HG03378 (cell line): ENCODE data around the gene GLIS1.

Source experiments
- ATAC-seq: cut with Tn5 transposase; IDR thresholded peaks from one replicate; pipeline ENCODE4 v1.9.1; 2021; ENCODE audit warnings: mild to moderate bottlenecking, moderate library complexity; ENCODE audit not compliant: unreplicated experiment

GLIS1 gene

DNA sequence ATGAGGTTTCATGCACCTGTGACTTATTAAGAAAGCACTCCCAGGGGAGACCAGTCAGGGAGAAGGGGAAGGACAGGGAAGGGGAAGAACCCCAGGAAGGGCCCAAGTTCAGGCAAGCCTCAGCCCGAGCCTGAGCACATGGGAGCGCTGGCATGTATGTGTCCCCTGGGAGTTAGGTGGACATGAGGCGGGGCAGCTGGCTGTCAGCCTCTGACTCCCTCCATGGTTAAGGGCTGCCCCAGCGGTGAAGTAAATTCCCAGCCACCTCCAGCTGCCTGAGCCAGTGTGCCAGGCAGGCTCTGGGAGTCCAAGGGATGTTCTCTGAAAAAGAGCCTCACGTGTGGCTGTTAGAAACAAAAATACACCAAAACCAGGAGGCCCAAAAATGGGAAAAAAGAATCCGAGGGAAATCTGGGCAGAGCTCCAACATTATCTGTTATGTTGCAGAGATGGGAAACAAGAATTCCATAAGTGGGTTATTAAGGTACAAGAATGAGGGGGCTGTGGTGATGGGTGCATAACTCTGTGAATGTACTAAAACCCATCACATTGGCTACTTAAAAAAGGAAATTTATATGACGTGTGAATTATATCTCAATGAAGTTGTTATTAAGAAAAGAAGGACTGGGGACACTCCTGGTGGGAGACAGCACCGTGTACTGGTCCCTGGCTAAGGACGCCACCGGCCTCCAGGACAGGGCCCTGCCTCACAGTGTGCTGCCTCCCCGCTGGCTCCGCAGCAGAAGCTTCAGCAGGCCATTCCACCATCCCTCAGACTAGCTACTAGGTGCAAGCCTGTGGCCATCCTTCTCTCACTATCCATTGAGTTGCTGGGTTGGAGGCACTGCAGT is 261.1 kb downstream of the GLIS1 start:
- no peak for ATAC-seq

DNA sequence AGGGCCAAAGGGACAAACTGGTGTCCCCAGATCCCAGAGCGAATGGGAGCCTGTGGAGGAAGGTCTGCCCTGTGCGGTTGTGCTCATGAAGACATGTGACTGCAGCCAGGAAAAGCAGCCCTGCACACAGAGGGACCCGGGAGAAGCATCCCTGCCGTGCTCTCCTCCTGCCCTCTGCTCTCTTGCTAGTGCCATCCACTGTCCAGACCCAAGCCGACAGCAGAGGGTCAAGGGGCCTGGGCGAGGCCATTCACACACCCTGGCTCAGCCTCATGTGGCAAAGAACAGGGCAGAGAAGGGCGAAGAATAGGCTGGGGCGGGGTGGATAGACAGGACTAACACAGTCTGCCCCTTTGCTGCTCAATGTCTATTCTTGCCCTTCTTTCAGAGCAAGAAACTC is 262.4 kb downstream of the GLIS1 start:
- ATAC-seq: no peak

DNA sequence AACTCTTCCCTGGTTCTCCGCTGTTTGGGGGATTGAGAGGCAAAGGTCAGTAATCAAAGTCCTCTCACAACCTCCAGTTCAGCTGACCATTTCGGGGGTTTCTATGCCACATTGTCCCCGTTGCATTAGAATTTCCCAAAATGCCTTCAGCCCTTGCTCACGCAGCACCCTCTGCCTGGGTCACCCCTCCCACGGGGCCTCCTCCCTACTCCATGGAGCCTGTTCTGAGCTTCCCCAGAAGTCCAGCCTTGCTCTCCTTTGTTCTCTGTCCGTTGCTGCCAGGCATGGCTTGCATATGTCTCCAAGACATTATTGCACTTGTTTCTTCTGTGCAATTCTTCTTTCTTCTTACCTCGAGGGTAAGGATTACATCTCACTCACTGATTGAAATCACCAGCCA is 263.3 kb downstream of the GLIS1 start:
- no peak for ATAC-seq

DNA sequence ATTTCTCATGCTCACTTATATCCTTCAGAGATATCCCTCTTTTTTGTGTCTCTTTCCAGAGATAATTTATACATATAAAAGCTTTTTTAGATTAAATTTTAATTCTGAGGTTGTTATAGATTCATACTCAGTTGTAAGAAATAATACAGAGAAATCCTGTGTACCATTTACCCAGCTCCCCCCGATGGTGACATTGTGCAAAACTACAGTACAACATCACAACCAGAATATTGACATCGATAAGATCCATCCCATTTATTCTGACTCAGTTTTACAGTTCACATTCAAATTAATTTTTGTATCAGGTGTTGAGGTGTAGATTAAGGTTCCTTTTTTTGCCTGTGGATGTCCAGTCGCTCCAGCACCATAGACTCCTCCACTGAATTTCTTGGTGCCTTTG is 265.5 kb downstream of the GLIS1 start:
- ATAC-seq: no peak

DNA sequence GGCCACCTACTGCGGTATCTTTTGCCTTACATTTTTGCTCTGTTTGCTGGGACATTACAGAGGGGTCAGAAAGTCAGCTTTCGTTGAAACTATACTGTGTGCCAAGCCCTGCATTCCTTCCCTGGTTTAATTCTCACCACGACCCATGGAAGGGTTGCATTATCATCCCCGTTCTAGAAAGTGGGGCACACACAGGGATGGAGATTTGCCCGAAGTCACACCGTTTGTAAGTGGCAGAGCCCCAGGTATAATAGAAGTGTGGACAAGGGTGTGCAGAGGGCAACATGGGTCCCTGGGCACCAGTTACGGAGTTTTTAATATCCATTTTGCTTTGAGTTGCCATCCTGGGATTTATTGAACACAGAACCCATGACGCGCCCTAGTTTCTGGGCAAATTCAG is 268.0 kb downstream of the GLIS1 start:
- ATAC-seq: no peak

DNA sequence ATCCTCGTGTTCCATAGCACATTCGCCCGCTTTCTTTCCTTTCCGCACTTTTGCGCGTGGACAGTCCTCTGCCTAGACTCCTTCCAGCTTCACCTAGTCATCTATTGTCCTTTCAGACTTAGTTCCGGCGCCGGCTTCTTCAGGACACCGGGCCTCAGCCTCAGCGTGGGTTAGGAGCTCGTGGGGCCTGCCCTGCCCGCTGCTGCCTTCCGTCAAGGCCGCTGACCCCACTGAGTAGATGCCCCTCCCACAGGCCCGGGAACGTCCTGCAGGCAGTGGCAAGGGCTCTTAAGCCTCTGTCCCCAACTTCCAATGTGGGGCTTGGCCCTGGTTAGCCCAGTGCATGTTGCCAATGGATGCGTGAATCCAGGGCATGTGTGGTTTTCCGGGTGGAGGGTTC is 268.4 kb downstream of the GLIS1 start:
- ATAC-seq: no peak

DNA sequence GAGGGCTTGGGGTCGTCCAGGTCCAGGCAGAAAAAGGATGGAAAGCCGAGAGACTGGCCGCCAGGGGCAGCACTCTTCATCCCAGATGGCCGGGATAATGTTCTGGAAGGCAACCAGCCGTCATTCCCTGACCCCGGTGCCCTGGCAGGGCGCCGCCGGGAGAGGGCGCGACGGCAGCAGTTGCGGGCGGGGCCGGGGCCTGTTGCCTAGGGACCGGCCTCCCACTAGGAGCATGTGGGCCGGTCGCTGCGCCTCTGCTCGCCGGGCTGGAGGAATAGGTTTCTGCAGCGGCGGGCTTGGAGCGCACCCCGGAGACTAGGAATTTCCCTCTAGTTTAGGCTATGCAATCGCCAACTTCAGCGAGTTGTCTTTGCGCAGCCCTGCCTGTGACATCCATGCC is 268.8 kb downstream of the GLIS1 start:
- ATAC-seq: no peak

DNA sequence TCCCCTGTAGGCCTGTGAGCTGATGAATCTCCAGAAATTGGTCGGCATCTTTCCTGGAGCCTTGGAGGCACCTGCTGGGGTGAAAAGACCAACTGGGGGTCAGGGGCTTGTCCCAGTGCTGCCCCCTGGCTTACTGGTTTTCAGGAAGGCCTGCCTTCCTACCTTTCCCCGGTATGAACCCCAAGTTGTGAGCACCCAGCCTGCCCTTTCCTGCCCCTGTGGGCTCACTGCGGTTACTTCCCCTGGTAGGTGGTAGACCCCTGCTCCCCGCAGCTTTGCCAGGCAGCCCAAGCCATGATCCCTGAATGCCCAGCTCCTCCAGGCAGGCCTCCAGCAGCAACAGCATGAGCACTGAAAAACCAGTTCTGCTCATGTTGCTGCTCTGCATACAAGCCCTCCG is 269.6 kb downstream of the GLIS1 start:
- ATAC-seq: no peak

DNA sequence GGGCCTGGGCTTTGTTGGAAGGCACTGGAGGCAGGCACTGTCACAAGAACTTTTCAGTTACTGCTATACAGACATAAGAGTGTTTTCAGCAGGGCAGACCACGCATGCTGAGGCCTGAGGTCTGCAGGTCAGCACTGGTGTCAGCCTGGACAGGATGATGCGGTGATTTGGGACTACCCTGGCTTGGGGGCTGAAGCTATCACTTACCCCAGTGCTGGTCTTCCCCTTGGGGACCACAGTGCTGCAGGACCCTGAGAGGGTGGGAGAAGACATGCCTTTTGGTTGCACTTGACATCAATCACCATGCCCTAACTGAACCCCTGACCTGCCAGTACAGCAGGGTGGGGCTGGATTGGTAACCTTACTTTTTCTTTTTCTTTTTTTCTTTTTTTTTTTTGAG is 270.6 kb downstream of the GLIS1 start:
- no peak for ATAC-seq

DNA sequence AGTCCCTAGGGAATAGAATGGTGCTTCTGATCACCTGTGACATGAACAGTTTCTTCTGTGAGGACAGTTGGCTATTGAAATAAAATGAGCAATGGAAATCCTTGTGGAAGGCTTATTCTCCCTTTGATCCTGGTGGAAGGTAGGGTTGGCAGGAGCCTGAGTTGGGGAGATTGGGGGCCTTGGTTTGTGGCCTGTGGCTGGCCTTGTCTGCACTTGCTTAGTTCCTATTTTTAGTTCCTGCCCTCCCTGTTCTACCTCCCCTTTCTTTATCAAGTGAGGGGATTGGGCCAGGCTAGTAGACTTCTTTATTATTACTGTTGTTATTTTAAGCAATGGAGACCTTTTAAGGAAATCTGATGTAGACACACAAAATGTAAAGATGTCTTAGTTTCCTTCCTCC is 271.6 kb downstream of the GLIS1 start:
- no peak for ATAC-seq

DNA sequence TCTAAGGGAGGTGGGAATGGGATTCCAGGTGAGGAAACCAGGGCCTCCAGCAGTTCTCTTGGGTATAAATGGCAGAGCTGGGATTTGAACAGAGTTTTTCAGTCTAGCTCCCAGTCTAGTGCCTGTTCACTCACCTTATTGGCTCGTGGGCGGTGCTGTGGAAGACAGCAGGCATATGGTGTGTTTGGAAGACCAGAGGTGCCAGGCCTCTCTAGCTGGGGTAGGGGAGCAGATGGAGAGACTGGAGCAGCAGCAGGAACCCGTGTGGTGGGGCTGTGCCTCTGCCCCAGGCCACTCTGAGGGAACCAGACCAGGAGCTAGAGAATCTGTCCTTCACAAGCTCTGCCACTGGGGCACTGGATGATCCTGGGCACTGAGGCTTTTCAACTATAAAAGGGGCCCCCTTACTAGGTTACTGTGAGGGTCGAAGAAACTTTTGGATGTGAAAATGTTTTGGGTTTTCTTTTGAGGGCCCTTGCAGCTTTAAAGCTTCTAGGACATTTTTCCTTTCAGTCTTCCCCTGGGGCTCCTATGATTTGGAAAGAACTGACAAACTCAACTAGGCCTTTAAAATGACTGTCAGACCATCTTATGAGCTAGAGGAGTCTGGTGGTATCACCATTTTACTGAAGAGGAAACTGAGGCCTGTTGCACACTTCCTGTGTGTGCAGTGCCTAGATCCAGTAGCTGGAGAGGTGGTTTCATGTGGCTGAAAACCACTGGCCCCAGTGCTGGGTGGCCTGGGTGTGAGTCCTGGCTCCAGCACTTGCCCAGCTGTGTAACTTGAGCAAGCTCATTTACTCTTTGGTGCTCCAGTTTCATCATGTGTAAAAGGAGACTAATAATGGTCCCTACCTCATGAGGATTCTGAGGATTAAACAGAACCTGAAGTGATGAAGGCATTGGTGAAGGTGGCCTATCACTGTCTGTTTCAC is 273.7 kb downstream of the GLIS1 start:
- ATAC-seq: no peak

DNA sequence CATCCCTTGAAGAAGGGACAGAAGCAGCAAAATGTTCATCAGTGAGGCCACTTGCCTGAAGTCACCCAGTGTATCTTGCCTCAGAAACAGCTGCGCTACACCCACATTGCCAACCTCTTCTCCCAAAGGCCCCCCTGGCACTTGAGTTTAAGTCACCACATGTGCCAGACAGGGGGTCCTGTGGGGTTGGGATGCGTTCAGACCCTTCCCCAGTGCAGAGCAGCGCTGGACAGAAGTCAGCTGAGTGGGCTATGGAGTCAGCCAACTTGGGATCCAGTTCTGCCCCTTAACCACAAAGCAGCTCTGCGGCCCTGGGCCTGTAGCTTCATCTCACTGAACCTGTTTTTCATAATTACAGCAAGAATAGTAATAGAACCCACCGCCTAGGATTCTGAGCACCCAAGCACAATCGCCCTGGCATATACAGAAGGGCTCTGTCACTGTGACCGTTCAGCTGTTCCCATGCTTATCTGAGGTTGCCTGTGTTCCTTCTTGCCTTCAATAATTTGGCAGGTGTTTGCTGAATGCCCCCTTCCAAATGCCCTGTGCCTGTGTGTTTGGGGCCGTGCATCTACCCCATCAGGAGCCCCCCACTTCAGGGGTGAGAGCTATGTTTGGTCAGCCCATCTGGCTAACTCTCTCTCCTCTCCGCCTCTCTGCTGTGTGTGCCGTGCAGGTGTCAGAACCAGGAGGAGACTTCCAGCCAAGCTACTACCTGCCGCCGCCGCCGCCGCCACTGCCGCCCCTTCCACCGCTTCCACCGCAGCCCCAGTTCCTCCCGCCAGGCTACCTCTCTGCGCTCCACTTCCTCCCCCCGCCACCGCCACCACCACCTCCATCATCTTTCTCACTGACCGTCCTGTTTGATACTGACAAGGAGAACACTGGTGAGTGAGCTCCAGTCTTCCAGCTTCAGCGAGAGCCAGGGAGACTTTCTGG is 274.7 kb downstream of the GLIS1 start:
- ATAC-seq: no peak

DNA sequence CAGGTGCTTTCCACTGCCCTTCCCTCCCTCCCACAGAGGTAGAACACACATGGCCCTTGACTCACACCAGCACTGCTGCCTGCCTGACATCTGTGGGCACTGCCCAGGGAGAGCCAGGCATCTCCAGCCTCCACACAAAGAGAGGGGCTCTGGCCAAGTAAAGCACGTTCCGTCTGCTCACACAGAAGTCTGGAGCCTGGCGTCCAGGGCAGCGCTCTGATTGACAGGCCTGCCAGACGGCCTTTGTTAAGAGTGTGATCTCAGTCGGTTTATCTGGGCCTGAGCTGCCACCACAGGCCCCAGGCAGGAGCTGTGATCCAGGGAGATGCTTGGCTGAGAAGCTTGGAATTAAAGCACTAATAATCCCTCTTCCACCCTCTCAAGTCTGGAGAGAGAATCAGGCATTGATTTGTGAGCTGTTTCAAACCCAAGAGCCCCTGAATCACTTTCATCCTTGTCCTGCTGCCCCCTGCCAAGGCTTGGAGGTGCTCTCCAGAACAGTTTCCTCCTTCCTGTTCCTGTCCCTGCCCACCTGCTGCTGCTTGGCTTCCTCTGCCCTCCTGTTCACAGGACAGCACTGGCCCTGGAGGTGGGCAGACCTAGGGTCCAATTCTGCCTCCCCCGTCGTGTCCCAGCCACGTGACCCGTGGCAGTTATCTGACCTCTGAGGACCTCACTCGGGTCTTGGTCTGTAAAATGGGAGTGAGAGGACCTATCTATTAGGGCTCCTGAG is 276.0 kb downstream of the GLIS1 start:
- no peak for ATAC-seq

DNA sequence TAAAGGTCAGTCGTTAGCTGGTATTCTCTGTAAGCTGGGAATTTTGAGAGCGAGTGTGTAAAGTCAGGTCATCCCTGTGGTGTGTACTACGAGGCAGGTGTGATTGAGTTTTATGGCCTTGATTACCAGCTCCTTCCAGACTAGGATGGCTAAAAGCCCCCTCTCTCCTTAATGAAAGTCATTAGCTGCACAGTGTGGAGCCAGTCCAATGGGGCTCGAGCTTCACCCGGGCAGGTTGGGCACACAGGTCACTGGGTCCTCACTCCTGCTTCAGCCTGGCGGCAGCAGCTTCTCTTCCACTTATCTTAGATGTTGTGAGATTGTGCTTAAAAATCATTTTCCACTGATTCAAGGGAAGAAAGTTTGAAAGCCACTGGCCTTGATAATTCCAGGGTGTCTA is 276.8 kb downstream of the GLIS1 start:
- no peak for ATAC-seq

DNA sequence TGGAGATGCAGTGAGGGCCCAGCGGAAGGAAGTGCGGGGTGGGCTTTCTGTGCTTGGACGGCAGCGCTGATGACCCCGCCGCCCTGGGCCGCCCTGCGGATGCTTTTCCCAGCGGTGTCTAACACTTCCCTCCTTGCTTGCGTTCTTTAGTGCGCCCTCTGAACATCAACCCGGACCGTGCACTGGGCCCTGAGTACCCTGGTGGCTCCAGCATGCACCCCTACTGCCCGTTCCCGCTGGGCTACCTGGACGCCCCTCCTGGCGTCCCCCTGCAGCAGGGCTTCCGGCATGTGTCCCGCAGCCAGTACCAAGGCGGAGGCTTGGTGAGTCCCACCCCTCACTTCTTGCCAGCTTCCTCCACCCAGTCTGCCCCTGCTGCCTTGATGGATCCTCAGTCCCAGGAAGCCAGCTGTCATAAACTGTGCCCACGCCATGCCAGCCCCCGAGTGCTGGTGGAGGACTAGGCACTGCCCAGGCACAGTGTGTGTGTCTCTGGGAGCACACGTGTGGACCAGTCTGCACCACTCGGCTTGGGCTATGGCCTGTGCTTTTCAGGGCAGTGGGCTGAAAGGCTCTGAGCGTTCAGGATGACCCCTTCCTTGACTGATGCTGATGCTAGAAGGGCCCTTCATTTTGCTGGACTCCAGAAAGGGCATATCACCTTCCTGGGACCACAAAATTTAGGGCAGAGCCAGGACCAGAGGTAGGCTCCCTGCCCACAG is 277.5 kb downstream of the GLIS1 start:
- no peak for ATAC-seq

DNA sequence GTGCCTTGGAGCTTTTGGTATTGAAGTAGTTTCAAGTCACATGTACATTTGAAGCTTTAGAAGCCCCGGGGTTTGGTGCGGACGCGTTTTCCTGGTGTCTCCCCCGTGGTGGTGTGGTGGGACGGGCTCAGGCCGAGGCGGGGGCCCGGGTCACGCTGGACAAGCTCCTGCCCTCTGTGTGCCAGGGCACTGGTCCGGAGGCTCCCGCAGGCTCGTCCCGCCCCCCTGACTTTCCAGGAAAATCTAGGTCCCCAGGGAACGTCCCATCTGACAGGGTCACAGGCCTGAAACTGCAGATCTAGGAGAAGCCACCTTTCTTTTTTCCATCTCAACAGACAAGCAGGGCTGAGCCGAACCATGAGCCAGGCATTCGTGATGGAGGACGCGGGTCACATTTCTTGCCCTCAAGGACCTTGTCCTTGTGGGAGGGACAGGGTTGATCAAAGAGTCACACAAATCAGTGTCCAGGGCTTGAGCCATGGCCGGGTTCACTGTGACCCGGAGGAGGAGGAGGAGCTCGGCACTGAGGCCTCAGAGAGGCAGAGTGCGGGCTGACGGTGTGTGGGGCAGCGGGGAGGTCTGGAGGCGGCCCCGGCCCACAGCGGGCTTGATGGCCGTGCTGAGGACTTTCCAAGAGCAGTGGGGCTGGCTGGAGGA is 278.2 kb downstream of the GLIS1 start:
- no peak for ATAC-seq

DNA sequence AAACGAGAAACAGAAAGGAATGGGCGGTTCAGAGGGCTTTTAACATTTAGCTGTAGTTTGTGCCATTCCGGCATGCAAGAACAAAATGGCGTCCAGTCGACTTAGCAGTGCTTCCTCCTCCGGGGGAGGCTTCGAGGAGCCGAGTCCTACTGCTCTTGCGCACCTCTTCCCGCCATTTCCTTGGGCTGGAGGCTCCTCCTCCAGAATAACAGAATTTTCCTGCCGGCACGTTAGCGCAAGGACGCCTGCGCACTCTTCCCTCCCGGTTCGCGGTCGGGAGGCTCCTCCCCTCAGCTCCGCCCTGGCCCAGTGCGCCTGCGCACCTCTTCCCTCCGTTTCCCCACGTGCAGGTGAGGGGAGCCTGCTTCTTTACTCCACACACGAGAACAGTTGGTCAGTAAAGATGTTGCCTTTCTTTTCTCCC is 278.7 kb downstream of the GLIS1 start:
- no peak for ATAC-seq

DNA sequence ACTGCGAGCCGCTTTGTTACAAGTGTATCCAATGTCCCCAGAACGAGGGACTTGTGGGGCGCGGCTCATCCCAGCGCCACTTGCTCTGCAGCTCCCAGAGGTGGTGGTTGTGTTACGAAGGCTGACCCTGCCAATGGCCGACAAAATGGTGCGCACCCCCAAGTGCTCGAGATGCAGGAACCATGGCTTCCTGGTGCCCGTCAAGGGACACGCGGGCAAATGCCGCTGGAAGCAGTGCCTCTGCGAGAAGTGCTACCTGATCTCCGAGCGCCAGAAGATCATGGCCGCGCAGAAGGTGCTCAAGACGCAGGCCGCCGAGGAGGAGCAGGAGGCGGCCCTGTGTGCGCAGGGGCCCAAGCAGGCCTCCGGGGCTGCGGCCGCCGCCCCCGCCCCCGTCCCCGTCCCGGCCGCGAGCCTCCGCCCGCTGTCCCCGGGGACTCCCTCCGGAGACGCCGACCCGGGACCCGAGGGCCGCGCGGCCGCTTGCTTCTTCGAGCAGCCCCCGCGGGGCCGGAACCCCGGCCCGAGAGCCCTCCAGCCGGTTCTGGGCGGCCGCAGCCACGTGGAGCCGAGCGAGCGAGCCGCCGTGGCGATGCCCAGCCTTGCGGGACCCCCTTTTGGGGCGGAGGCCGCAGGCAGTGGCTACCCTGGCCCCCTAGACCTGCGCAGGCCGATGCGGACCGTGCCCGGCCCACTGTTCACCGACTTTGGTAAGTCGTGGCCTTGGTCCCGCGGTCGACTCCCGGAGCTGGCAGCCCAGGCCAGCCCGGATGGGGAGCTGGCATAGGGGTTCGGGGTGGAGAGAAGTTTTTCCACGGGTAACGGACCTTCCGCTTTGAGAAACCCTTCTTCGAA is 279.4 kb downstream of the GLIS1 start, which contains the start of gene DMRTB1:
TSS of gene DMRTB1 (plus strand) at position 79 of the 855 bp plus-strand sequence. CDS start at position 134, 55 bp downstream.
- no peak for ATAC-seq
